Transverse colon (tissue), 4 donors: ENCODE measurements around the gene DNAJC5. TPM values are rescaled to one million over a fixed set of nuclear protein-coding genes. Genes with fewer than 3 reads are reported as not detected.

Experiments
- DNase-seq: peaks from one replicate; pipeline ENCODE4 v3.0.0-alpha.2; 2019
- H3K27ac ChIP-seq, 4 donors: fragments of 200-600 bp; sonication (generic); 2 replicates each; pipeline ENCODE4 v1.5.1; 2016 to 2018; ENCODE audit warnings: inconsistent platforms in 4 of 4
- H3K27me3 ChIP-seq: fragments of 200-600 bp; sonication (generic); 2 replicates; pipeline ENCODE4 v1.5.1; 2017; ENCODE audit warnings: inconsistent platforms
- H3K36me3 ChIP-seq, 4 donors: fragments of 200-600 bp; sonication (generic); 2 replicates each; pipeline ENCODE4 v1.5.1; 2017 to 2019; ENCODE audit warnings: inconsistent platforms in 4 of 4
- H3K4me1 ChIP-seq, 4 donors: fragments of 200-600 bp; sonication (generic); 2 replicates each; pipeline ENCODE4 v1.5.1; 2017 to 2020; ENCODE audit warnings: inconsistent platforms in 4 of 4
- H3K4me3 ChIP-seq, 4 donors: fragments of 200-600 bp; sonication (generic); 1 replicate in 1 of 4; 2 replicates in 3 of 4; pipeline versions ENCODE4 v1.5.1 to v1.6.1; 2017 to 2019; ENCODE audit warnings: inconsistent platforms in 4 of 4
- H3K9me3 ChIP-seq, 2 donors: fragments of 200-600 bp; sonication (generic); 2 replicates each; pipeline ENCODE4 v1.5.1; 2017 to 2019; ENCODE audit warnings: inconsistent platforms in 2 of 2
- EP300 ChIP-seq: sonication (generic); formaldehyde crosslinking; IDR thresholded peaks from one replicate; pipeline ENCODE4 v1.6.1; 2017; ENCODE audit warnings: antibody characterized with exemption, low read depth
- POLR2A ChIP-seq: fragments of 450-650 bp; IDR thresholded peaks from one replicate; pipeline ENCODE4 v1.6.1; 2016; ENCODE audit warnings: antibody characterized with exemption, mild to moderate bottlenecking, moderate library complexity
- POLR2AphosphoS5 ChIP-seq, 3 donors: sonication (generic); formaldehyde crosslinking; IDR thresholded peaks; one replicate each; pipeline ENCODE4 v1.6.1; 2016; ENCODE audit warnings: antibody characterized with exemption in 3 of 3
- WGBS, 2 donors: methylation state at CpG; one replicate each; pipeline ENCODE4 v1.1.5; 2018; ENCODE audit warnings: low coverage in 1 of 2; 5-methylcytosine and 5-hydroxymethylcytosine counted together
- in situ Hi-C, 4 donors: fragments of 200-750 bp; cut with MboI; loops; one replicate each; pipeline versions ENCODE4 v1.15.0 to v1.15.1; 2017; ENCODE audit warnings: low sequenced_read_pairs in 3 of 4, low pct_ligation_motif_present in 1 of 4, low pct_unique_long_range_greater_than_20kb in 1 of 4
- intact Hi-C: fragments of 100-400 bp; cut with DNase I; formaldehyde crosslinking; loops from one replicate; pipeline ENCODE4 v1.15.1; 2023; ENCODE audit warnings: low total_unique reads
- total RNA-seq, 4 donors: library from RNA; depleted of rRNA; stranded (reverse); fragments of >200 nt; gene quantifications; one replicate each; pipeline ENCODE4 v1.1.0, GENCODE V29; 2016
- TF ChIP-seq, protein P1 (sequence below), 5 experiments: fragments of 200-600 bp in 3 of 5; fragments of 450-650 bp in 2 of 5; sonication (generic) in 3 of 5; IDR thresholded peaks; 1 replicate in 2 of 5; 2 replicates in 3 of 5; pipeline ENCODE4 v1.5.1; 2016 to 2017; ENCODE audit warnings: antibody characterized with exemption in 5 of 5, inconsistent platforms in 3 of 5, mild to moderate bottlenecking in 2 of 5, moderate library complexity in 1 of 5

The DNAJC5 gene
- total RNA-seq, 4 donors from 2014 or later: 59.9 to 77.3 (median 71.4) TPM

DNA sequence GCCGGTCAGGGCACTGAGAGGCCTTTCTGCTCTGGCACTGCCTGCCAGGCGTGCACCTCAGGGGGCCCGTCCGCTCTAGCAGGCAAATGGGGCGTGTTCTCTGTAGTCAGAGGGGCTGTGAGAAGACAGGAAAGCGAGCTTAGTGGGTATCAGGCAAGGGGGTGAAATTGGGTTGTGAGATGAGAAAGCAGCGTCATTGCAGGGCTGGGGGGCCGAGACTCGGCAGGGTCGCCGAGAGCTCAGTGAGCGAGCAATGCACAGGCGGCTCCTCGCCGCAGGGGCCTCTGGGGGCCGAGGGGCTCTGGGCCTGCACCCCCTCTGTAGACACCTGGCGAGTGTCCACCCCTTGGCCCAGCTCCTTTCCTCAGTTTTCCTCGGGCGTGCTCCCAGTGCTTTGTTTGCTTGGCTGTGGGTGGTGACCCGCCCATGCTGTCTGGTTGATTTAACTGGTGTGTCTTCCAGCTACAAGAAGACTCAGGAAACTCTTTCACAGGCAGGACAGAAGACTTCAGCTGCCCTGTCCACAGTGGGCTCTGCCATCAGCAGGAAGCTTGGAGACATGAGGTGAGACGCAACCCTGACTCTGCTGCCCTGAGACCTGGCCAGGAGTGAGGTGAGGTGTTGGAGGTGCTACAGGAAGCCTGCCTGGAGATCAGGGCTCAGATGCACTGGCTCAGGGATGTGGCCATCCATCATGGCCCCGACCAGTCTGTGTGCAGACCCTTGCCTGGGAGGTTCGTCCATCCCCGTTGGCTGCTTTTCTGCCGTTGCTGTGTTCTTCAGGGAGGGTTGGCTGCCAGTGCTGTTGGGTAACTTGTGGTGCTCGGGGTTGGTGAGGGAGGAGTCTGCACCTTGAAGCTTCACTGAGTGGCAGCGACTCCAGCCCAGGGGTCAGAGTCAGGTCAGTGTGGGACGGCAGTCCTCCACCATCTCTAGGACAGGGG, 12.4 kb upstream of the DNAJC5 start:
- H3K36me3 ChIP-seq: peaks cover 0 to 13% (median 4%) of the 10 kb centered on the region in 4 donors
- TF ChIP-seq EP300 (no peak), POLR2A (no peak), POLR2AphosphoS5 (IDR thresholded peaks at IDR 0.05) (no peak)
- TF ChIP-seq, protein P1, sequence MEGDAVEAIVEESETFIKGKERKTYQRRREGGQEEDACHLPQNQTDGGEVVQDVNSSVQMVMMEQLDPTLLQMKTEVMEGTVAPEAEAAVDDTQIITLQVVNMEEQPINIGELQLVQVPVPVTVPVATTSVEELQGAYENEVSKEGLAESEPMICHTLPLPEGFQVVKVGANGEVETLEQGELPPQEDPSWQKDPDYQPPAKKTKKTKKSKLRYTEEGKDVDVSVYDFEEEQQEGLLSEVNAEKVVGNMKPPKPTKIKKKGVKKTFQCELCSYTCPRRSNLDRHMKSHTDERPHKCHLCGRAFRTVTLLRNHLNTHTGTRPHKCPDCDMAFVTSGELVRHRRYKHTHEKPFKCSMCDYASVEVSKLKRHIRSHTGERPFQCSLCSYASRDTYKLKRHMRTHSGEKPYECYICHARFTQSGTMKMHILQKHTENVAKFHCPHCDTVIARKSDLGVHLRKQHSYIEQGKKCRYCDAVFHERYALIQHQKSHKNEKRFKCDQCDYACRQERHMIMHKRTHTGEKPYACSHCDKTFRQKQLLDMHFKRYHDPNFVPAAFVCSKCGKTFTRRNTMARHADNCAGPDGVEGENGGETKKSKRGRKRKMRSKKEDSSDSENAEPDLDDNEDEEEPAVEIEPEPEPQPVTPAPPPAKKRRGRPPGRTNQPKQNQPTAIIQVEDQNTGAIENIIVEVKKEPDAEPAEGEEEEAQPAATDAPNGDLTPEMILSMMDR (IDR thresholded peaks at IDR 0.05): no peak
- intact Hi-C loops (no loop called here), in situ Hi-C loops (no loop called here)
- no peak overlapping the region for H3K4me3 ChIP-seq
- WGBS, 2 donors: 91% methylated on average over 28 of the region's 28 CpGs; no CpG with 5 or more reads in 1 of the 2 donors
- DNase-seq: no peak
- H3K4me1 ChIP-seq: no peaks in the 10 kb centered on the region
- no peaks in the 10 kb centered on the region for H3K9me3 ChIP-seq
- no peak overlapping the region for H3K27ac ChIP-seq
- no peaks in the 10 kb centered on the region for H3K27me3 ChIP-seq

DNA sequence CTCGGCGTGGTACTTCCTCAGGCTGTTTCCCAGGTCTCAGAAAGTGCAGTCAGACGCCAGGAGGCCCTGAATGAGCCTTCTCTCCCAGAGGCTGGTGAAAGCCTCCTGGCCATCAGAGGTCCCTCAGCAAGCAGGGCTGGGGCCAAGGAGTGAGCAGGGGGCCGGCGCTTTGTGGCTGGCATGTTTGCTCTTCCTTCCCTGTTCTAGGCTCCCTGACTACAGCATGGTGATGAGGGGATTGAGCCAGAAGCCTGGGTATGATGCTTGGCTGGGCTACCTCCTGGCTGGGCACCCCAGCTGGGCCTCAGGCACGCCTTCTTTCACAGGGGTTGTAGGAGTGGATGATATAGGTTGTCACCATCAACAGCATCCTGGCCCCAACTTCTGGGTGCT, 11.7 kb upstream of the DNAJC5 start:
- Histone ChIP-seq H3K27ac (no peak overlapping the region), H3K4me1 (no peaks in the 10 kb centered on the region), H3K36me3 (peaks cover 0 to 13% (median 4%) of the 10 kb centered on the region in 4 donors), H3K9me3 (no peaks in the 10 kb centered on the region), H3K4me3 (no peak overlapping the region), H3K27me3 (no peaks in the 10 kb centered on the region)
- TF ChIP-seq POLR2AphosphoS5 (IDR thresholded peaks at IDR 0.05): no peak
- TF ChIP-seq EP300: no peak
- no peak for TF ChIP-seq POLR2A
- TF ChIP-seq, protein P1 (IDR thresholded peaks at IDR 0.05): no peak
- intact Hi-C loops: no loop called here
- in situ Hi-C loops: no loop called here
- no peak for DNase-seq
- 96% methylated on average over 5 of the region's 6 CpGs; no CpG with 5 or more reads in 1 of the 2 donors for WGBS, 2 donors

- DNase-seq: no peak
- in situ Hi-C loops (no loop called here), intact Hi-C loops (no loop called here)
- H3K4me3 ChIP-seq: no peak overlapping the region
- H3K9me3 ChIP-seq: no peaks in the 10 kb centered on the region
- TF ChIP-seq, protein P1 (IDR thresholded peaks at IDR 0.05): no peak
- TF ChIP-seq EP300 (no peak), POLR2AphosphoS5 (IDR thresholded peaks at IDR 0.05) (no peak)
- WGBS, 2 donors: 84 to 94% methylated on average over 6 to 21 of the region's 21 CpGs
- H3K27ac ChIP-seq: no peak overlapping the region
- H3K27me3 ChIP-seq: no peaks in the 10 kb centered on the region
- no peaks in the 10 kb centered on the region for H3K4me1 ChIP-seq
- peaks cover 0 to 18% (median 7%) of the 10 kb centered on the region in 4 donors for H3K36me3 ChIP-seq
These were observed 10.2 kb upstream of the DNAJC5 start for GRCh38 chr20:63884506-63885263.
